ENCODE results near the gene SLX4IP. TPM values are rescaled to one million over a fixed set of nuclear protein-coding genes. Genes with fewer than 3 reads are reported as not detected.

The SLX4IP gene
- polyA plus RNA-seq, 2 of the 4 experiments (the other 2 are of a cell fraction): 3.4 to 7.5 TPM

GRCh38 chr20:10676518-10676917 is 241.4 kb downstream of the SLX4IP start:
- Histone ChIP-seq H3K4me3 (no peak overlapping the region), H3K9me3 (peaks cover 7% of the 10 kb centered on the region), H3K4me1 (peaks cover 28% of the 10 kb centered on the region), H3K27ac (peak overlapping the region; percentile 95 to 97; a peak in 5 of 6 replicates), H3K4me2 (no peak overlapping the region; the same call in 2 of the 3 replicates)
- ChIA-PET POLR2A (interaction anchor here (6.1 kb wide), 1 partner anchor 530 kb away, joined by 79 read pairs; no protein-coding TSS in a partner anchor), CTCF (interaction anchor here (2.0 to 4.7 kb wide), 5 partner anchors 11 to 530 kb away, joined by 6 to 37 read pairs (median 23); no protein-coding TSS in a partner anchor)
- 86% methylated on average over 3 of the region's 3 CpGs for WGBS (ENCODE audit: missing lambda C conversion rate)
- TF ChIP-seq RFX5 (IDR thresholded peaks at IDR 0.05): no peak
- TF ChIP-seq USF2 (IDR thresholded peaks at IDR 0.05): no peak
- no peak for TF ChIP-seq MYC (IDR thresholded peaks at IDR 0.05; ENCODE audit: borderline replicate concordance, low read length)
- no peak for TF ChIP-seq FOSB (CRISPR knock-in tag; IDR thresholded peaks at IDR 0.05)
- no peak for TF ChIP-seq MAX (IDR thresholded peaks at IDR 0.05)
- no peak for TF ChIP-seq E2F6 (IDR thresholded peaks at IDR 0.05; ENCODE audit: borderline replicate concordance, low read depth)
- TF ChIP-seq EHF (CRISPR knock-in tag; IDR thresholded peaks at IDR 0.05): no peak
- no peak for TF ChIP-seq JUNB (IDR thresholded peaks at IDR 0.05)
- TF ChIP-seq NFE2L2 (conservative IDR thresholded peaks at IDR 0.05; ENCODE audit: low read length): no peak
- no peak for TF ChIP-seq KDM1A (IDR thresholded peaks at IDR 0.05; ENCODE audit: low read depth)
- no peak for TF ChIP-seq BHLHE40 (IDR thresholded peaks at IDR 0.05; ENCODE audit: low read depth, low read length)
- no peak for TF ChIP-seq POLR2AphosphoS2 (conservative IDR thresholded peaks at IDR 0.05; ENCODE audit: low read length)
- no peak for TF ChIP-seq EP300 (IDR thresholded peaks at IDR 0.05)
- no peak for TF ChIP-seq RAD21 (conservative IDR thresholded peaks at IDR 0.05 in 1 of 2, IDR thresholded peaks at IDR 0.05 in 1 of 2)
- no peak for ATAC-seq
- no peak for FAIRE-seq
- no peak for DNase-seq (ENCODE audit: low read depth in 1 of 2, low spot score in 1 of 2)

Small RNA genes within 50 kb of the gene (small RNA-seq; reads per million reads assigned to genes)
- 0 to 1.2 (median 0) reads per million in 6 experiments for gene MIR6870

Other genes starting within 250 kb of the SLX4IP start
- 53.6 and 54.8 TPM in 2 replicates for gene SNAP25, start 216.5 kb upstream of the SLX4IP start, polyA plus RNA-seq (2011; rRNA removed)
- gene SNAP25, start 216.5 kb upstream of the SLX4IP start, polyA plus RNA-seq (2017; fragmentation: RNase III; extraction: RNeasy Plus Mini Kit Qiagen cat#74134 plus additional on column Dnase treatment): 32.8 to 39.6 TPM (median 33.2 TPM) in 3 replicates
- 85.2 and 94.2 TPM in 2 replicates for gene MKKS, start 1.1 kb upstream of the SLX4IP start, polyA plus RNA-seq (2011; rRNA removed)
- gene MKKS, start 1.1 kb upstream of the SLX4IP start, polyA plus RNA-seq (2017; fragmentation: RNase III; extraction: RNeasy Plus Mini Kit Qiagen cat#74134 plus additional on column Dnase treatment): 24.3 to 27.6 TPM (median 25.8 TPM) in 3 replicates
- 90.0 and 141 TPM in 2 replicates for gene JAG1, start 238.7 kb downstream of the SLX4IP start, polyA plus RNA-seq (2011; rRNA removed)
- 75.7 to 80.9 TPM (median 80.8 TPM) in 3 replicates for gene JAG1, start 238.7 kb downstream of the SLX4IP start, polyA plus RNA-seq (2017; fragmentation: RNase III; extraction: RNeasy Plus Mini Kit Qiagen cat#74134 plus additional on column Dnase treatment)